Measurements from ENCODE around the gene PIGW. TPM values are rescaled to one million over a fixed set of nuclear protein-coding genes. Genes with fewer than 3 reads are reported as not detected.
A peak's percentile ranks its signal among the peaks of the same experiment; 100 is the strongest.

Gene PIGW
- total and polyA plus RNA-seq, 2 experiments from 2014 or later = 5.5 to 15.8 TPM

GRCh38 chr17:36529121-36529520 lies 5.7 kb upstream of the PIGW start (continued):
- TF ChIP-seq CTCF (conservative IDR thresholded peaks at IDR 0.05; ENCODE audit: low read depth in 2 of 2) = no peak
- no peak for TF ChIP-seq ZNF331 (CRISPR knock-in tag; IDR thresholded peaks at IDR 0.05; ENCODE audit: low read depth)
- TF ChIP-seq NANOG (IDR thresholded peaks at IDR 0.05; ENCODE audit: borderline replicate concordance) = no peak
- TF ChIP-seq EZH2phosphoT487 (IDR thresholded peaks at IDR 0.05; ENCODE audit: unreplicated experiment) = no peak
- no peak for TF ChIP-seq JUNB (IDR thresholded peaks at IDR 0.05; ENCODE audit: unreplicated experiment)
- TF ChIP-seq ZNF114 (CRISPR knock-in tag; IDR thresholded peaks at IDR 0.05) = no peak
- TF ChIP-seq POLR2AphosphoS5 (IDR thresholded peaks at IDR 0.05; ENCODE audit: low read depth) = no peak
- no peak for TF ChIP-seq STAT1 (IDR thresholded peaks at IDR 0.05; ENCODE audit: unreplicated experiment)
- no peak for TF ChIP-seq CREB1 (CRISPR knock-in tag; IDR thresholded peaks at IDR 0.05; ENCODE audit: low read depth)

GRCh38 chr17:36532435-36532975 lies 2.3 kb upstream of the PIGW start:
- ATAC-seq = no peak
- peaks cover 20% of the 10 kb centered on the region for H3F3A ChIP-seq (replicated peaks; ENCODE audit: low read depth)
- peaks cover 46% of the 10 kb centered on the region for H3K36me3 ChIP-seq (ENCODE audit: insufficient read depth)
- no peak overlapping the region for H2AFZ ChIP-seq
- Mint-ChIP-seq H3K4me3 (peak overlapping the region; percentile 99; the same call in 2 of the 3 replicates), H3K36me3 (ENCODE audit: low read depth) (peaks cover 76% of the 10 kb centered on the region), H3K27me3 (ENCODE audit: insufficient read depth, low read depth, poor library complexity) (peaks cover 14% of the 10 kb centered on the region), H3K4me1 (peaks cover 17% of the 10 kb centered on the region), H3K27ac (no peak overlapping the region), H3K9me3 (peaks cover 10% of the 10 kb centered on the region; the same call in 2 of the 3 replicates)
- peaks cover 11% of the 10 kb centered on the region for H3K4me1 ChIP-seq (ENCODE audit: insufficient read depth)
- TF ChIP-seq ETS1 (IDR thresholded peaks at IDR 0.05) (no peak), ZNF114 (CRISPR knock-in tag; IDR thresholded peaks at IDR 0.05) (no peak), EZH2 (IDR thresholded peaks at IDR 0.05; ENCODE audit: low read depth, unreplicated experiment) (no peak), CTCF (conservative IDR thresholded peaks at IDR 0.05; ENCODE audit: low read depth in 2 of 2) (no peak), EZH2phosphoT487 (IDR thresholded peaks at IDR 0.05; ENCODE audit: unreplicated experiment) (no peak), CREB1 (CRISPR knock-in tag; IDR thresholded peaks at IDR 0.05; ENCODE audit: low read depth) (no peak), NANOG (IDR thresholded peaks at IDR 0.05; ENCODE audit: borderline replicate concordance) (no peak), STAT1 (IDR thresholded peaks at IDR 0.05; ENCODE audit: unreplicated experiment) (no peak), ZNF331 (CRISPR knock-in tag; IDR thresholded peaks at IDR 0.05; ENCODE audit: low read depth) (no peak)
- no peaks in the 10 kb centered on the region for H3K9me2 ChIP-seq (ENCODE audit: insufficient read depth)
- H3K27me3 ChIP-seq (ENCODE audit: insufficient read depth) = no peaks in the 10 kb centered on the region
- H3K27ac ChIP-seq (ENCODE audit: low read depth) = no peak overlapping the region
- H3K4me2 ChIP-seq = no peak overlapping the region
- DNase-seq (ENCODE audit: low spot score) = no peak
- H4K20me1 ChIP-seq (replicated peaks; ENCODE audit: insufficient read depth) = peaks cover 16% of the 10 kb centered on the region
- H3K79me2 ChIP-seq (replicated peaks; ENCODE audit: insufficient read depth) = peaks cover 57% of the 10 kb centered on the region
- H3K4me3 ChIP-seq = no peak overlapping the region
